Stimulated activated CD8-positive, alpha-beta memory T cell treated with anti-CD3 and anti-CD28 coated beads, Interleukin-4, amount 100 ng/mL, for 24 hours (primary cell): ENCODE measurements around the gene BCCIP.

Experiments used
- DNase-seq: peaks from one replicate; pipeline ENCODE4 v3.0.0-alpha.2; 2020; ENCODE audit warnings: low read depth

Gene BCCIP

GRCh38 chr10:125822878-125823662 is at the start of gene BCCIP, which contains the start of gene UROS:
TSS of gene BCCIP (plus strand) at chr10:125823546. CDS start at chr10:125823558, 12 bp downstream.
TSS of gene UROS (minus strand) at chr10:125823258. CDS start at chr10:125816499, 6,759 bp downstream.
- DNase-seq, result peak; percentile 85

- no peak for DNase-seq
Measured at GRCh38 chr10:125773687-125774543, 49.4 kb upstream of the BCCIP start.

DNA sequence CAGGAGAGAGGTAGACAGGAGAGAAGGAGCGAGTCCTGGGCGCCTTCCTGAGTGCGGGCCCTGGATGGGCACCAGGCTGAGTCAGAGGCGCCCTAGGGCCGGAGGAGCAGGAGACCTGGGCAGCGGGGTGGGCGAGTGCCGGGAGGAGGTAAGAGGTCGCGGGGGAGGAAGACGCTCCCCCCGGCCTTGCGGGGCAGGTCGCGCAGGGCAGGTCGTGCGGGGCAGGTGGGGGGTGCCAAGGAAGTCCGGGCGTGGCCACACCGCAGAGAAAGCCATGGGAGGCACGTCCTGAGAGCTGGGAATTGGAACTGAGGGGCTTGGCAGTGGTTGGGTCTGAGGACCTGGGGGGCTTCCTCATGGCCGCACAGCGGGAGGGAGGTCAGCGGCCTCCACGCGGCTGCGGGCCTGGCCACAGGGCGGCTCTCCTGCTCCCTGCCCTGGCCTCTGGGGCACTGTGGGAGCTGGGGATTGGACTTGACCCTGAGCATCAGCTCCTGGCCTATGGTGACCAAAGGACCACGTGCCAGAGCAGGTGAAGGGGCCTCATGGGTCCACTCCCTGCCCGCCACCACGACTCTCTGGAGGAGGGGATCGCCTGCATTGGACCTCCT is 48.7 kb upstream of the BCCIP start:
- DNase-seq, result no peak

GRCh38 chr10:125775491-125776106 is 47.7 kb upstream of the BCCIP start, which contains the start of gene MMP21:
TSS of gene MMP21 (minus strand) at chr10:125775821. CDS start at chr10:125775821, 0 bp downstream.
- no peak for DNase-seq

- DNase-seq, result no peak
Measured at GRCh38 chr10:125777806-125778205, 45.5 kb upstream of the BCCIP start.

DNA sequence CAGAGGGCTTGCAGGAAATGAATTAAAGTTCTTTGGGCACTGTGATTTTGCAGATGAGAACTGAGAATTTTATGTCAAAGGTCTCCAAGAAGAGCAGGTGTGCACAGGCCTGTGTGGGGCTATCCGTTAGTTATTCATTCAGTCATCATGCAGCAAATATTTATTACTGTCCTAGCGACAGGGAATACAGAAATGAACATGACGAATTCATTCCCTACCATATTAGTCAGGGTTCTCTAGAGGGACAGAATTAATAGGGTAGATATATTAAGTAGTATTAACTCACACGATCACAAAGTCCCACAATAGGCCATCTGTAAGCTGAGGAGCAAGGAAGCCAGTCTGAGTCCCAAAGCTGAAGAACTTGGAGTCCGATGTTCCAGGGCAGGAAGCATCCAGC is 44.8 kb upstream of the BCCIP start:
- no peak for DNase-seq

DNA sequence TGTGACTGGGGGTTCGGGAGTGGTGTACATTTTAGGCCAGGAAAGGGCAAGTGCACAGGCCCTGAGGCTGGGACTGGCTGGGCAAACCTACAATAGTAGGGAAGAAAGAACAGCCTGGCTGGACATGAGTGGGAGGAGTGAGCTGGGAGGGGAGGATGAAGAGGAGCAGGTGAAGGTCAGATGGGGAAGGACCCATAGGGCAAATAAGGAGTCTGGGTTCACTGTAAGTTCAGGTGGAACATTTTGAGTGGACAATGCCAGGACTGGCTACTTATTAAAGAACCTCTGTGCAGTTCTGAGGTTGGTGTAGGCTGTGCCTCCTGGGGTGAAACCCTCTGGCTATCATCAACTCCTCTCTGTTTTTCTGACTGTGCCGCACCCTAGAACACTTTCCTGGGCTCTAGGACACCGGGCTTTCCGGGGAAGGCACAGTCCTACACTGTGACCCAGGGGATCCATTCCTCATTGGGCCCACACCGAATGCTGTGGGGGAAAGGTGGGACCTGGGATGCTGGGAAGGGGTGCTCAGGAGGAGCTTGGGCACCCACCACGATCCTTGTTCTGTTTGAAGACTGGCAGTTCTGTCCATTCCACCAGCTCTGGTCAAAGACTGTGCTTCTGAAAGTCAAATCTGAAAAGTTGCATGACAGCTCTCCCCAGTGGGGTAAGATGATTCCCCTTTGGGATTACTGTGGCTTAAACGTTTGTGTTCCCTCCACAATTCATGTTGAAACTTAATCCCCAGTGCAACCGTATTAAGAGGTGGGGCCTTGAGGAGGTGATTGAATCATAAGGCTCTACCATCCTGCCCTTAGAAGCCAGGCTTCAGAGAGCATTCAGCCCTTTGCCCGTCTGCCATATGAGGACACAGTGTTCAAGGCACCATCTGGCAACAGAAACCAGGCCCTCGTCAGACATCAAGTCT is 43.7 kb upstream of the BCCIP start:
- DNase-seq, result no peak

GRCh38 chr10:125781374-125781773 is 42.0 kb upstream of the BCCIP start:
- no peak for DNase-seq

- DNase-seq, result no peak
Measured at GRCh38 chr10:125782054-125782453, 41.3 kb upstream of the BCCIP start.

DNA sequence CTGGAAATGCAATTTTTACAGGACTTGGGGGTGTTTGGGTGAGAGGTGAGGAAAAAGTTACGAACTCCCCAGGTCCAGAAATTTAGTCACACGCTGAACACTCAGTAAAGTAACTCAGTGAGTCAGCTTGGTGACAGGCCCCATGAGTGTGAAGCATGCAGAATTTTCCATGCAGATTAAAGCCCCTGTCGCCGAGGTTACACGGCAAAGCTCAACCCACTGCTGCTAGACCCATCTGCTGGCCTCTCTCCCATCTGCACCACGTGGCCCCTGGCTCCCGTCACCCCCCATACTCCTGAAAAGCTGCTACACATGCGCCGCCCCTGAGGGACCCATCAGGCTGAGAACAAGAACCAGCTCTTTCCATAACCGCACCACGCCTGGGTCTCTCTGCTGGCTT is 40.7 kb upstream of the BCCIP start:
- no peak for DNase-seq

DNA sequence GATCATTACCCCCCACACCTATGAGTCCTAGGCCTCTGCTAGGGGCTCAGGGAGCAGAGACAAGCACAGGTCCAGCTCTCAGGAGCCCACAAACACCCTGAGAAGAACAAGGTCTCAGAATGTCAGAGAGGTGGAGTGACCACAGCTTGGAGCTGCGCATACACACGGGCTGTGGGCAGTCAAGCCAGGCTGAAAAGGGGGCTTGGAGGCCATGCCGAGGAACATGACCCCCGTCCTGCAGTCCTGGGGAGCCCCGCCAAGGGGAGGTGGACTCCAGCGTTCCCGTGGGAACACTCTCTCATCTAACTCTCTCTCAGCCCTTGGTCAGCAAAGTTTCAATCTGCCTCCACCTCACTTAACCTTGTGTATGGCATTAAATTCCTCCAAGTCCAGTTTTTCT is 39.9 kb upstream of the BCCIP start:
- no peak for DNase-seq

- no peak for DNase-seq
Measured at GRCh38 chr10:125783957-125784356, 39.4 kb upstream of the BCCIP start.

- no peak for DNase-seq
Measured at GRCh38 chr10:125785791-125786190, 37.6 kb upstream of the BCCIP start.

- no peak for DNase-seq
Measured at GRCh38 chr10:125788156-125789034, 35.0 kb upstream of the BCCIP start.

- no peak for DNase-seq
Measured at GRCh38 chr10:125792342-125793300, 30.7 kb upstream of the BCCIP start.

DNA sequence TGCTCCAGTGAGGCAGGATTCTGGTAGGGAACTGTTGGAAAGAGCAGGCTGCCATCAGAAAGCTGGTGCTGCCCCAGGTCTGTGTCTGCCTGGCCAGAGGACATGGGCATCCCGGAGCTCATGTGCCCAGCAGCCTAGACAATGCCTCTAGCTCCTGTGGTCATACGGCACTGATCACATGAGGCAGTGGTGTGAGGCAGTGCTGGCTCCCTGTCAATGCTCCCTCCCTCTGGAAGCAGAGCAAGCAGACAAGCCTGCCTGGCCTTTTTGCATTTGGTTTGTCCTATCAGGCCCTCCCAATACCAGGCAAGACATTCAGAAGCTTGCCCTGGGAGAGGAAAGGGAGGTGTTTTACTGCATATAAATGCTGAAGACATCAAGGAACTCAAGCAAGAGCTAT is 28.2 kb upstream of the BCCIP start:
- DNase-seq, result no peak

DNA sequence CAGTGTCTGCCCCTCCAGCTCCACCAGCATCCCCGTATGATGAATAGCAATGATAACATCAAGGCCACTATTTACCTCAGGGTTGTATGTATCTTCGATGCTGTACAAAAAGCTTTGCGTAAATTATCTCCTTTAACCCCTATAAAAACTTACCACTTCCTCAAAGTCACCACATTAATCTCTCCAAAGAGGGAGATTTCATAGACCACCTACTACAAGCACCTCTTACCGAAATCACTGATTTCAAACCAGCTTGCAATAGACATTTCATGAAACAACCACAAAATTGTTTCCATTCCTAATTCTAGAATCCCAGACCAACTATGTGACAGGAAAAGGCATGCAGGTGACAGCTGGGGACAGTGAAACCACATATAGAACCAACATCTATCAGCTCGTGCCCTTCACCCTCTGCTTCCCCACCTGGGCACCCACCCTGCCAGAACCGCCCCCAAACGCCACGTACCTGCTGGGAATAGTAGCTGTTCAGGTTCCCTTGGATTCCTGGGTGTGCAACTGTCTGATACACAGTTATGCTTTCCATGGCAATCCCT is 27.6 kb upstream of the BCCIP start:
- DNase-seq, result no peak

DNA sequence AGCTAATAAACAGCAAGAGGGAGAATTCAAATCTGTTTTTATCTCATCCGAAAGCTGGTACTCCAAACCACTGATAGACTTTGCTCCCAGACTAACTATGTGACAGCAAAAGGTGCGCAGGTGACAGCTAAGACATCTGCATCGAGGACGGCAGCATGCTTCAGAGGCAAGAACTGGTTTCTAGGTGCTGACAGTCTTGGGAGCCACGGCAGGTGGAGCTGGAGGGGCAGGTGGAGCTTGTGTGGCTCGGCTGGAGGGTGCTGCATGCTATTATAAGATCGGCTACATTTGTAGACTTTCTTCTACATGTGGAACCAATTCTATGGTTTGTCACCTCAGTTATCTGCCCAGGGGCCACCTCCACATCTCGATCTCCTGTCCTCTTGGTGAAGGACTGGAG is 25.9 kb upstream of the BCCIP start:
- DNase-seq, result no peak
